HEK293 (cell line): ENCODE data around the gene AMBRA1.

Source experiments
- AEBP2 ChIP-seq: fragments of 450-650 bp; formaldehyde crosslinking; IDR thresholded peaks from 2 replicates; pipeline ENCODE4 v1.5.1; 2016; ENCODE audit warnings: missing biosample characterization, missing genetic modification characterization, borderline replicate concordance
- GFI1B ChIP-seq: fragments of 450-650 bp; formaldehyde crosslinking; IDR thresholded peaks from 2 replicates; pipeline ENCODE4 v1.5.1; 2016; ENCODE audit warnings: missing biosample characterization, missing genetic modification characterization
- KLF9 ChIP-seq: fragments of 450-650 bp; formaldehyde crosslinking; IDR thresholded peaks from 2 replicates; pipeline ENCODE4 v1.5.1; 2016; ENCODE audit warnings: missing biosample characterization, missing genetic modification characterization, low read depth
- OSR2 ChIP-seq: fragments of 450-650 bp; formaldehyde crosslinking; IDR thresholded peaks from 2 replicates; pipeline ENCODE4 v1.5.1; 2016; ENCODE audit warnings: missing biosample characterization, missing genetic modification characterization
- PRDM10 ChIP-seq: fragments of 450-650 bp; formaldehyde crosslinking; IDR thresholded peaks from 2 replicates; pipeline ENCODE4 v1.5.1; 2016; ENCODE audit warnings: missing biosample characterization, missing genetic modification characterization
- SCRT1 ChIP-seq: fragments of 450-650 bp; formaldehyde crosslinking; IDR thresholded peaks from 2 replicates; pipeline ENCODE4 v1.5.1; 2016; ENCODE audit warnings: missing biosample characterization, missing genetic modification characterization, borderline replicate concordance
- ZFP37 ChIP-seq: fragments of 450-650 bp; formaldehyde crosslinking; IDR thresholded peaks from 2 replicates; pipeline ENCODE4 v1.5.1; 2016; ENCODE audit warnings: missing biosample characterization, missing genetic modification characterization
- ZFP69B ChIP-seq: fragments of 450-650 bp; formaldehyde crosslinking; IDR thresholded peaks from 2 replicates; pipeline ENCODE4 v1.5.1; 2016; ENCODE audit warnings: missing biosample characterization, missing genetic modification characterization
- ZNF121 ChIP-seq: fragments of 450-650 bp; formaldehyde crosslinking; IDR thresholded peaks from 2 replicates; pipeline ENCODE4 v1.5.1; 2016; ENCODE audit warnings: missing biosample characterization, missing genetic modification characterization
- ZNF138 ChIP-seq: fragments of 450-650 bp; formaldehyde crosslinking; IDR thresholded peaks from 2 replicates; pipeline ENCODE4 v1.5.1; 2016; ENCODE audit warnings: missing biosample characterization, missing genetic modification characterization, borderline replicate concordance
- ZNF148 ChIP-seq: fragments of 450-650 bp; formaldehyde crosslinking; IDR thresholded peaks from 2 replicates; pipeline ENCODE4 v1.5.0; 2017; ENCODE audit warnings: missing biosample characterization, missing genetic modification characterization, borderline replicate concordance
- ZNF169 ChIP-seq: fragments of 450-650 bp; formaldehyde crosslinking; IDR thresholded peaks from 2 replicates; pipeline ENCODE4 v1.5.1; 2016; ENCODE audit warnings: missing biosample characterization, missing genetic modification characterization
- ZNF202 ChIP-seq: fragments of 450-650 bp; formaldehyde crosslinking; IDR thresholded peaks from 2 replicates; pipeline ENCODE4 v1.5.1; 2016; ENCODE audit warnings: missing biosample characterization, missing genetic modification characterization, borderline replicate concordance
- ZNF23 ChIP-seq: fragments of 450-650 bp; formaldehyde crosslinking; IDR thresholded peaks from 2 replicates; pipeline ENCODE4 v1.5.1; 2016; ENCODE audit warnings: missing biosample characterization, missing genetic modification characterization, borderline replicate concordance
- ZNF24 ChIP-seq: fragments of 450-650 bp; formaldehyde crosslinking; IDR thresholded peaks from 2 replicates; pipeline ENCODE4 v1.5.1; 2016; ENCODE audit warnings: missing biosample characterization, missing genetic modification characterization
- ZNF394 ChIP-seq: fragments of 450-650 bp; formaldehyde crosslinking; IDR thresholded peaks from 2 replicates; pipeline ENCODE4 v1.5.1; 2016; ENCODE audit warnings: missing biosample characterization, missing genetic modification characterization, mild to moderate bottlenecking, moderate library complexity, borderline replicate concordance
- ZNF433 ChIP-seq: fragments of 450-650 bp; formaldehyde crosslinking; IDR thresholded peaks from 2 replicates; pipeline ENCODE4 v1.5.1; 2016; ENCODE audit warnings: missing biosample characterization, missing genetic modification characterization, low read depth
- ZNF521 ChIP-seq: fragments of 450-650 bp; formaldehyde crosslinking; IDR thresholded peaks from 2 replicates; pipeline ENCODE4 v1.5.1; 2017; ENCODE audit warnings: missing biosample characterization, mild to moderate bottlenecking, missing genetic modification characterization
- ZNF610 ChIP-seq: fragments of 450-650 bp; formaldehyde crosslinking; IDR thresholded peaks from 2 replicates; pipeline ENCODE4 v1.5.1; 2016; ENCODE audit warnings: missing biosample characterization, missing genetic modification characterization, borderline replicate concordance
- ZNF629 ChIP-seq: fragments of 450-650 bp; formaldehyde crosslinking; IDR thresholded peaks from 2 replicates; pipeline ENCODE4 v1.5.1; 2017; ENCODE audit warnings: missing biosample characterization, missing genetic modification characterization
- ZNF660 ChIP-seq: fragments of 450-650 bp; IDR thresholded peaks from 2 replicates; pipeline ENCODE4 v1.5.1; 2018; ENCODE audit warnings: missing biosample characterization, mild to moderate bottlenecking, missing genetic modification characterization
- ZNF76 ChIP-seq: fragments of 450-650 bp; formaldehyde crosslinking; IDR thresholded peaks from 2 replicates; pipeline ENCODE4; 2016; ENCODE audit warnings: low read depth, missing biosample characterization, missing genetic modification characterization, borderline replicate concordance
- ZXDB ChIP-seq: fragments of 450-650 bp; formaldehyde crosslinking; IDR thresholded peaks from 2 replicates; pipeline ENCODE4 v1.5.1; 2016; ENCODE audit warnings: missing biosample characterization, missing genetic modification characterization
- TF ChIP-seq, protein P1 (sequence below): fragments of 450-650 bp; formaldehyde crosslinking; IDR thresholded peaks from 2 replicates; pipeline ENCODE4 v1.5.1; 2017; ENCODE audit warnings: missing biosample characterization, missing genetic modification characterization
- TF ChIP-seq, protein P2 (sequence below): fragments of 450-650 bp; formaldehyde crosslinking; IDR thresholded peaks from 2 replicates; pipeline ENCODE4 v1.5.1; 2017; ENCODE audit warnings: missing biosample characterization, missing genetic modification characterization
- TF ChIP-seq, protein P3 (sequence below): fragments of 450-650 bp; IDR thresholded peaks from 2 replicates; pipeline ENCODE4 v1.5.1; 2018; ENCODE audit warnings: missing biosample characterization, mild to moderate bottlenecking, missing genetic modification characterization

The AMBRA1 gene

GRCh38 chr11:46593550-46594373 lies at the start of gene AMBRA1 (continued):
- TF ChIP-seq ZFP69B (tag by site-specific recombination): peak; percentile 54; the same call in 1 of the 2 replicates
- no peak for TF ChIP-seq AEBP2 (tag by site-specific recombination)
- peak; percentile 88 for TF ChIP-seq ZNF23 (tag by site-specific recombination)
- TF ChIP-seq, protein P1, sequence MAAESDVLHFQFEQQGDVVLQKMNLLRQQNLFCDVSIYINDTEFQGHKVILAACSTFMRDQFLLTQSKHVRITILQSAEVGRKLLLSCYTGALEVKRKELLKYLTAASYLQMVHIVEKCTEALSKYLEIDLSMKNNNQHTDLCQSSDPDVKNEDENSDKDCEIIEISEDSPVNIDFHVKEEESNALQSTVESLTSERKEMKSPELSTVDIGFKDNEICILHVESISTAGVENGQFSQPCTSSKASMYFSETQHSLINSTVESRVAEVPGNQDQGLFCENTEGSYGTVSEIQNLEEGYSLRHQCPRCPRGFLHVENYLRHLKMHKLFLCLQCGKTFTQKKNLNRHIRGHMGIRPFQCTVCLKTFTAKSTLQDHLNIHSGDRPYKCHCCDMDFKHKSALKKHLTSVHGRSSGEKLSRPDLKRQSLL (tag by site-specific recombination): peak; percentile 85
- TF ChIP-seq ZNF610 (tag by site-specific recombination): 0 out of 2 replicates have a peak, but pooled peaks have one; percentile 43
- TF ChIP-seq ZNF121 (tag by site-specific recombination): no peak
- no peak for TF ChIP-seq ZNF521 (tag by site-specific recombination)
- TF ChIP-seq GFI1B (tag by site-specific recombination): no peak
- TF ChIP-seq OSR2 (tag by site-specific recombination): 0 out of 2 replicates have a peak, but pooled peaks have one; percentile 22
- no peak for TF ChIP-seq ZNF433 (tag by site-specific recombination)
- no peak for TF ChIP-seq ZNF169 (tag by site-specific recombination)
- TF ChIP-seq ZNF138 (tag by site-specific recombination): no peak
- peak; percentile 65 for TF ChIP-seq ZNF394
- TF ChIP-seq ZNF202 (tag by site-specific recombination): no peak
- TF ChIP-seq ZNF629: peak; percentile 42
- TF ChIP-seq PRDM10 (tag by site-specific recombination): peak; percentile 50
- peak; percentile 87 for TF ChIP-seq ZNF76 (tag by site-specific recombination)
- TF ChIP-seq ZFP37 (tag by site-specific recombination): peak; percentile 83
- TF ChIP-seq, protein P2, sequence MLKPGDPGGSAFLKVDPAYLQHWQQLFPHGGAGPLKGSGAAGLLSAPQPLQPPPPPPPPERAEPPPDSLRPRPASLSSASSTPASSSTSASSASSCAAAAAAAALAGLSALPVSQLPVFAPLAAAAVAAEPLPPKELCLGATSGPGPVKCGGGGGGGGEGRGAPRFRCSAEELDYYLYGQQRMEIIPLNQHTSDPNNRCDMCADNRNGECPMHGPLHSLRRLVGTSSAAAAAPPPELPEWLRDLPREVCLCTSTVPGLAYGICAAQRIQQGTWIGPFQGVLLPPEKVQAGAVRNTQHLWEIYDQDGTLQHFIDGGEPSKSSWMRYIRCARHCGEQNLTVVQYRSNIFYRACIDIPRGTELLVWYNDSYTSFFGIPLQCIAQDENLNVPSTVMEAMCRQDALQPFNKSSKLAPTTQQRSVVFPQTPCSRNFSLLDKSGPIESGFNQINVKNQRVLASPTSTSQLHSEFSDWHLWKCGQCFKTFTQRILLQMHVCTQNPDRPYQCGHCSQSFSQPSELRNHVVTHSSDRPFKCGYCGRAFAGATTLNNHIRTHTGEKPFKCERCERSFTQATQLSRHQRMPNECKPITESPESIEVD: no peak
- 0 out of 2 replicates have a peak, but pooled peaks have one; percentile 43 for TF ChIP-seq ZNF24
- TF ChIP-seq ZNF148 (tag by site-specific recombination): no peak
- TF ChIP-seq SCRT1: peak; percentile 18; the same call in 1 of the 2 replicates
- TF ChIP-seq, protein P3, sequence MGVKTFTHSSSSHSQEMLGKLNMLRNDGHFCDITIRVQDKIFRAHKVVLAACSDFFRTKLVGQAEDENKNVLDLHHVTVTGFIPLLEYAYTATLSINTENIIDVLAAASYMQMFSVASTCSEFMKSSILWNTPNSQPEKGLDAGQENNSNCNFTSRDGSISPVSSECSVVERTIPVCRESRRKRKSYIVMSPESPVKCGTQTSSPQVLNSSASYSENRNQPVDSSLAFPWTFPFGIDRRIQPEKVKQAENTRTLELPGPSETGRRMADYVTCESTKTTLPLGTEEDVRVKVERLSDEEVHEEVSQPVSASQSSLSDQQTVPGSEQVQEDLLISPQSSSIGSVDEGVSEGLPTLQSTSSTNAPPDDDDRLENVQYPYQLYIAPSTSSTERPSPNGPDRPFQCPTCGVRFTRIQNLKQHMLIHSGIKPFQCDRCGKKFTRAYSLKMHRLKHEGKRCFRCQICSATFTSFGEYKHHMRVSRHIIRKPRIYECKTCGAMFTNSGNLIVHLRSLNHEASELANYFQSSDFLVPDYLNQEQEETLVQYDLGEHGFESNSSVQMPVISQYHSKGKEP (tag by site-specific recombination): 0 out of 2 replicates have a peak, but pooled peaks have one; percentile 16
- peak; percentile 37; the same call in 1 of the 2 replicates for TF ChIP-seq KLF9 (tag by site-specific recombination)
- TF ChIP-seq ZNF660 (tag by site-specific recombination): peak; percentile 73
- TF ChIP-seq ZXDB: peak; percentile 82
